Mesenteric fat pad (tissue), 1 donor: ENCODE data around the gene ZNF362. TPM values are rescaled to one million over a fixed set of nuclear protein-coding genes. Genes with fewer than 3 reads are reported as not detected.
"Not testable (repeated sequence)": the region's sequence is repeated elsewhere in the genome, so short reads cannot be mapped to it uniquely, and the experiment has no call there.

Source experiments
- DNase-seq: peaks from one replicate; pipeline ENCODE4 v3.0.0-alpha.2; 2020; ENCODE audit warnings: low spot score
- total RNA-seq: library from RNA; stranded (reverse); fragmentation: NEBNext Ultra II Directional; extraction: Animal tissue kit (Norgen Biotek cat#: 25700); gene quantifications from one replicate; pipeline ENCODE4 v1.2.1, GENCODE V29; 2021
- donor health status: DM: yes; HTN: yes; CAD: no.

The ZNF362 gene
- total RNA-seq, 1 donor from 2014 or later: 29.6 TPM

- no peak for DNase-seq
Measured at GRCh38 chr1:33302325-33302724, 46.0 kb downstream of the ZNF362 start.

- no peak for DNase-seq
Measured at GRCh38 chr1:33305016-33305415, 48.7 kb downstream of the ZNF362 start.

- no peak for DNase-seq
Measured at GRCh38 chr1:33305816-33306652, 49.7 kb downstream of the ZNF362 start.

GRCh38 chr1:33306653-33307493, 50.6 kb downstream of the ZNF362 start:
- DNase-seq: no peak

GRCh38 chr1:33307494-33307864, 51.2 kb downstream of the ZNF362 start:
- no peak for DNase-seq

GRCh38 chr1:33309351-33309750, 53.1 kb downstream of the ZNF362 start:
- DNase-seq: not testable (repeated sequence)

- DNase-seq: no peak
Measured at GRCh38 chr1:33310702-33311101, 54.4 kb downstream of the ZNF362 start.

- no peak for DNase-seq
Measured at GRCh38 chr1:33311706-33312412, 55.6 kb downstream of the ZNF362 start.

GRCh38 chr1:33312413-33312749, 56.1 kb downstream of the ZNF362 start:
- DNase-seq: no peak

- no peak for DNase-seq
Measured at GRCh38 chr1:33314416-33314815, 58.1 kb downstream of the ZNF362 start.

- no peak for DNase-seq
Measured at GRCh38 chr1:33316601-33317000, 60.3 kb downstream of the ZNF362 start.

GRCh38 chr1:33317354-33317753, 61.1 kb downstream of the ZNF362 start:
- no peak for DNase-seq

- DNase-seq: no peak
Measured at GRCh38 chr1:33317946-33318345, 61.7 kb downstream of the ZNF362 start.

- no peak for DNase-seq
Measured at GRCh38 chr1:33319186-33319948, 63.1 kb downstream of the ZNF362 start.

GRCh38 chr1:33319949-33320618, 63.8 kb downstream of the ZNF362 start:
- no peak for DNase-seq

- DNase-seq: no peak
Measured at GRCh38 chr1:33320619-33321165, 64.4 kb downstream of the ZNF362 start, which contains the start of gene A3GALT2. Gene A3GALT2, minus strand, starts transcription at chr1:33321098. Its CDS starts 0 bp downstream, at chr1:33321098.

- DNase-seq: no peak
Measured at GRCh38 chr1:33321178-33321577, 64.9 kb downstream of the ZNF362 start.

GRCh38 chr1:33322109-33322508, 65.8 kb downstream of the ZNF362 start:
- DNase-seq: no peak

GRCh38 chr1:33322870-33323585, 66.7 kb downstream of the ZNF362 start:
- DNase-seq: no peak
